ENCODE results near the gene FIGLA. TPM values are rescaled to one million over a fixed set of nuclear protein-coding genes. Genes with fewer than 3 reads are reported as not detected.

The FIGLA gene
- total and polyA plus RNA-seq, 2 experiments from 2014 or later = not detected

DNA sequence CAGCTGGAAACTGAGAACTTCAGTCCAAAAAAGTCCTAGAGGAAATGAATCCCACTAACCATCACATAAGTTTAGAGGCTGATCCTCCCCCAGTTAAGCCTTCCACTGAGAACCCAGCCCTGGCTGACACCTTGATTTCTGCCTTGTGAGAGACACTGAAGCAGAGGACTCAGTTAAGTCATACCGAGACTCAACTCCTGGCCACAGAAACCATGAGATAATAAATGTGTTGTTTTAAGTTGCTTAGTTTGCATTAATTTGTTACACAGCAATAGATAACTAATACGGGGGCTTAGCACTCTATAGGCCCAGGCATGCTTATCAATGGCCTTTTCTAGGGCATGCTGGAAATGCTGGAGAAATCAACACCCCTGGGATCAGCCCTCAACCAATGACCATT lies 19.0 kb downstream of the FIGLA start:
- Histone ChIP-seq H3K36me3 (no peaks in the 10 kb centered on the region), H3K27me3 (peaks cover 7% of the 10 kb centered on the region), H3K4me3 (no peak overlapping the region), H3K9me3 (ENCODE audit: low read depth) (no peaks in the 10 kb centered on the region), H3K4me1 (ENCODE audit: low read depth) (peaks cover 3% of the 10 kb centered on the region), H3K27ac (no peak overlapping the region)
- TF ChIP-seq, protein P1, sequence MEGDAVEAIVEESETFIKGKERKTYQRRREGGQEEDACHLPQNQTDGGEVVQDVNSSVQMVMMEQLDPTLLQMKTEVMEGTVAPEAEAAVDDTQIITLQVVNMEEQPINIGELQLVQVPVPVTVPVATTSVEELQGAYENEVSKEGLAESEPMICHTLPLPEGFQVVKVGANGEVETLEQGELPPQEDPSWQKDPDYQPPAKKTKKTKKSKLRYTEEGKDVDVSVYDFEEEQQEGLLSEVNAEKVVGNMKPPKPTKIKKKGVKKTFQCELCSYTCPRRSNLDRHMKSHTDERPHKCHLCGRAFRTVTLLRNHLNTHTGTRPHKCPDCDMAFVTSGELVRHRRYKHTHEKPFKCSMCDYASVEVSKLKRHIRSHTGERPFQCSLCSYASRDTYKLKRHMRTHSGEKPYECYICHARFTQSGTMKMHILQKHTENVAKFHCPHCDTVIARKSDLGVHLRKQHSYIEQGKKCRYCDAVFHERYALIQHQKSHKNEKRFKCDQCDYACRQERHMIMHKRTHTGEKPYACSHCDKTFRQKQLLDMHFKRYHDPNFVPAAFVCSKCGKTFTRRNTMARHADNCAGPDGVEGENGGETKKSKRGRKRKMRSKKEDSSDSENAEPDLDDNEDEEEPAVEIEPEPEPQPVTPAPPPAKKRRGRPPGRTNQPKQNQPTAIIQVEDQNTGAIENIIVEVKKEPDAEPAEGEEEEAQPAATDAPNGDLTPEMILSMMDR (IDR thresholded peaks at IDR 0.05; ENCODE audit: low read depth, low read length) = no peak
- DNase-seq (ENCODE audit: low read depth in 1 of 2, low spot score in 1 of 2) = no peak

GRCh38 chr2:70769450-70769849 lies 21.0 kb downstream of the FIGLA start:
- peaks cover 19% of the 10 kb centered on the region for H3K27me3 ChIP-seq
- H3K27ac ChIP-seq = no peak overlapping the region
- no peak overlapping the region for H3K4me3 ChIP-seq
- no peak for DNase-seq (ENCODE audit: low read depth in 1 of 2, low spot score in 1 of 2)
- H3K9me3 ChIP-seq (ENCODE audit: low read depth) = no peaks in the 10 kb centered on the region
- H3K4me1 ChIP-seq (ENCODE audit: low read depth) = peaks cover 4% of the 10 kb centered on the region
- TF ChIP-seq, protein P1 (IDR thresholded peaks at IDR 0.05; ENCODE audit: low read depth, low read length) = no peak
- H3K36me3 ChIP-seq = no peaks in the 10 kb centered on the region

DNA sequence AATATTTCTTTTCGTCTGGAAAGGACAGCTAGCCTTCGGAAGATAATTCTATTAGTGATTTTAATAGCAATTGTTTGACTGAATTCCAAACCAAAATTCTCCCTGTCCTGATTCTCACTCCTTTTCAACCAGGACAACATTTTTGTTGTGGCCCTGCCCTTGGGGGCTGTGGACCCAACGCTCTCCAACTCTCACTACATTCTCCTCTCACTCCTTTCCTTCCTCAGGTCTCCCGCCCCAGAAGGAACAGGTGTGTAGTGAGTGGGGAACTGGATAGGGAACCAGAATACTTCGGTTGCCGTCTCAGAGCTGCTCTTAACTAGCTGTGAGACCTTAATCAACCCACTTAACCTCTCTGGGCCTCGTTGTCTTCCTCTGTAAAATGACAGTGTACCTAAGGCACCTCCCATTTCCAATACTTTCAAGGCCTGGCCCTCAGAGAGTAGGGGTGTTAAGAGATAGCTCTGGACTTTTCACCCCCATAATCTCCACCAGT lies 21.8 kb downstream of the FIGLA start:
- H3K9me3 ChIP-seq (ENCODE audit: low read depth) = no peaks in the 10 kb centered on the region
- no peaks in the 10 kb centered on the region for H3K36me3 ChIP-seq
- H3K27ac ChIP-seq = no peak overlapping the region
- H3K4me1 ChIP-seq (ENCODE audit: low read depth) = peaks cover 4% of the 10 kb centered on the region
- peaks cover 19% of the 10 kb centered on the region for H3K27me3 ChIP-seq
- DNase-seq (ENCODE audit: low read depth in 1 of 2, low spot score in 1 of 2) = no peak
- TF ChIP-seq, protein P1 (IDR thresholded peaks at IDR 0.05; ENCODE audit: low read depth, low read length) = no peak
- no peak overlapping the region for H3K4me3 ChIP-seq

DNA sequence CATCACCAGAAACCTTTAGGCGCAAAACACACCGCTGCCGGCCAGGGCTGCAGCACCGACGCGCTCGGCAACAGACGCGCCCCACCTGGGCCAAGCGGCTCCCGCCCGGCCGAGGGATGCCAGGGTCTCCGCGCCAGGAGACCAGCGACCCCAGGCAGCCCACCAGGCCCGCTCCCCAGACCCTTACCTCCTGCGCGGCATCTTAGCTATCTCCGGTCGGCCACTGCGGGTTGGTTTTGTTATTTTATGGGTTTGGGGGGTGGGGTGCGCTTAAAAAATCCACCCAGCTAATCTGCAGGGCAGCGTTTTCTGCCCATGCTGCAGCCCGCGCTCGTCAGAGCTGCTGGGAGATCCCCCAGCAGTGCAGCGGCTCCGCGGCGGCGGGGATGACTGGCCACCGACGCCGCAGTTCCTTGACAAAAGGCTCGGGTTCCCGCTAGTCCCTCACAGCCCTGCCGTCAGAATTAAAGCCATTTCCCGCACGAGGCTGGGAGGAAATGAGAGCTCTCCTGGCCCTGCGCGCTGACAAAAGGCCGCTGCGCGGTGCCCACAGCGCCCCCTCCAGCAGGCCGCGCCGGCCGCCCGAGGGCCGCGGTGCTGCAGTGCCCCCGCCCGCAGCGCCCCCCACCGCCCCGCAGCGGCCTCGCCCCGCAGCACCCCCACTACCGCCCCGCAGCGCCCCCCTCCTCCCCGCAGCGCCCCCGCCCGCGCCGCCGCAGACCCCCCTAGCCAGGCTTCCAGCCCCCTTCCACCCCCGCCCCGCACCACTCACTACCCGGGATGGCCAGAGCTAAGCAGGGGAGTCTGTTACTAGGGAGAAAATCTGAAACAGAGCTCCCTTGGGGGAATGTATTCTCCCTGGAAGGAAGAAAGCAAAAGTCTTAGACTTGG lies 22.5 kb downstream of the FIGLA start, which contains the start of gene ADD2:
ADD2 (minus strand) TSS at position 502 of the 891 bp plus-strand sequence. CDS start 61,792 bp downstream, outside the sequence.
- no peak within 1 kb of the TSS for H3K27ac ChIP-seq

GRCh38 chr2:70767079-70767698 lies 23.3 kb downstream of the FIGLA start:
- H3K36me3 ChIP-seq = no peaks in the 10 kb centered on the region
- peak in 1 of 2 donors; percentile 47 for DNase-seq (ENCODE audit: low read depth in 1 of 2, low spot score in 1 of 2)
- H3K4me3 ChIP-seq = peak overlapping the region; percentile 56
- H3K27ac ChIP-seq = no peak overlapping the region
- H3K4me1 ChIP-seq (ENCODE audit: low read depth) = peaks cover 4% of the 10 kb centered on the region
- peaks cover 19% of the 10 kb centered on the region for H3K27me3 ChIP-seq
- H3K9me3 ChIP-seq (ENCODE audit: low read depth) = no peaks in the 10 kb centered on the region
- TF ChIP-seq, protein P1 (IDR thresholded peaks at IDR 0.05; ENCODE audit: low read depth, low read length) = no peak

More for the DNA sequence above, 22.5 kb downstream of the FIGLA start, which contains the start of gene ADD2:
- peaks cover 4% of the 10 kb centered on the region for H3K4me1 ChIP-seq (ENCODE audit: low read depth)
- no peaks in the 10 kb centered on the region for H3K9me3 ChIP-seq (ENCODE audit: low read depth)
- DNase-seq (ENCODE audit: low read depth in 1 of 2, low spot score in 1 of 2) = peak; percentile 42 to 83
- H3K36me3 ChIP-seq = no peaks in the 10 kb centered on the region
- TF ChIP-seq, protein P1 (IDR thresholded peaks at IDR 0.05; ENCODE audit: low read depth, low read length) = peak; percentile 35
- peaks cover 19% of the 10 kb centered on the region for H3K27me3 ChIP-seq
- H3K4me3 ChIP-seq = peak within 1 kb of the TSS; percentile 56
